ENCODE measurements around the gene ZMYND15.

DNA sequence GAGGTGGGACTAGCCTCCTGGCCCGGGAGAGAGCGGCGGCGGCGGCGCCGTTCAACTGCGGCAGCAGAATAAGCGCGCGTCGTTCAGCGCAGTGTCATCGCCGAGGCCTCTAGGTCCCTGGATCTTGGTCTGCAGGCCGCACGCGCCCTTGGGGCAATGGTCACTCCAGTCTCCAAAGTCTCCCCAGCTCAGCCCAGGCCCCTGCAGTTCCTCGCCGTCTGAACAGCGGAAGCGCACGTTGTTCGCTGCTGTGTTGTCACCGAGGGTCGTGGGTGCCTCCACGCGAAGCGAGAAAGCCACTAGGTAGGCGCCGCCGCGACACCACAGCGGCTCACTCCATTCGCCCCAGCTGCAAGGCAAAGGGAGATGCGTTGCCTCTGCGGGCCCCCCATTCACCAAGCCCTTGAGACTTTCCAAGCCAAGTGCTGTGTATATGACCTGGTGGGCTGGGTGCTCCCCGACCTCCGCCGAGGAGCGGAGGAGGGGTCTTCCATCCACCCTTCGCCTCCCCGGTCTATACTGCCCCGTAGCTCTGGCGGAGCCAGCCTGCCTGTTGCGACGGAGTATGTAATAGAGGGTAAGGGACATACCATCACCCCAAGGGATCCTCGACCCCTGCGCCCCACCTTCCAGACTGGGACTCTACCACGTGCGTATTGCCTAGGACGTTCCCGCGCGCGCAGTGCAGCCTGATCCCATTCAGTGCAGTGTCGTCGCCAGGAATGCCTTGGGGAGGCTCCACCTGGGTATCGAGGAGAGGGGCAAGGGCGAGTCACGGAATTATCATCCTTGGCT, 45.9 kb downstream of the ZMYND15 start:
- TF ChIP-seq ZFP36 (IDR thresholded peaks at IDR 0.05; ENCODE audit: borderline replicate concordance, partially characterized antibody) (no peak), RFX5 (IDR thresholded peaks at IDR 0.05) (no peak), POLR2A (IDR thresholded peaks at IDR 0.05; ENCODE audit: low read length) (peak; percentile 25; the same call in 1 of the 2 replicates)
- TF ChIP-seq, protein P1, sequence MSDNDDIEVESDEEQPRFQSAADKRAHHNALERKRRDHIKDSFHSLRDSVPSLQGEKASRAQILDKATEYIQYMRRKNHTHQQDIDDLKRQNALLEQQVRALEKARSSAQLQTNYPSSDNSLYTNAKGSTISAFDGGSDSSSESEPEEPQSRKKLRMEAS (IDR thresholded peaks at IDR 0.05) = no peak

All from A549 (cell line).